Fibroblast of skin of right biceps (primary cell): Measurements from ENCODE around the gene CLTB.

Experiments used
- DNase-seq: peaks from one replicate; pipeline ENCODE4 v3.0.0-alpha.2; 2013

Gene CLTB

DNA sequence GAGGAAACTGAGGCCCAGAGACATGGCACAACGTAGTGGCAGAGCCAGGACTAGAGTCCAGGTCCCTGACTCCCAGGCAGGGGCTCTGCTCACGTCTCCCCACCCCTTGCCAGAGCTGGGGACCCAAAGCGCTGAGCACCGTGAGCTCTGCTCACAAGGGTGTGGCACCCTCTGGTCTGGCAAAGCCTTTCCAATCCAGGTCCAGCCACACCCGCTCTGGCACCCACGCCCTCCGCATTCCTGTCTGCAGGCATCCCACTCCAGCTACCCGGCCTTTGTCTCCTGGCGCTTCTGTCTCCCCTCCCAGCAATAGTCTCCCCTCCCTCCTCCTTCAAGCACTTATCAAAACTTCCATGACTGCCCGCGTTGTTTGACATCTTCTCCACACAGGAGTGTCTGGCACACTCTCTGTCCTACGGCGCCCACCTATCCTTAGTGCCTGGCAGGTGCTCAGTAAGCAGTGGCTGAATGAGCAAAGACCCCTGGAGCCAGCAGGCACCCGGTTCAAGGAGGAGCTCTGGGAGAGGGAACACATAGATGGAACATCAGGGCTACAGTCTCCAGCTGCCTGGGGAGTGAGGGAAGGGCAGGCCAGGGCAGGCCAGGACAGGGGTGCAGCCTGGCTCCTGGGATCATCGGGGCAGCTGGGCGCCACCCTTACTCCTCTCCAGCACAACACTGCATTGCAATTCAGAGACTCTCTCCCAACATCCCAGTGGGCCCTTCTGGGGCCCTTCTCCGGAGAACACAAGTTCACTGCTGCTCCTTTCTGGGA is 15.8 kb downstream of the CLTB start:
- DNase-seq: no peak

- no peak for DNase-seq
Observed at GRCh38 chr5:176397736-176398420, 18.5 kb downstream of the CLTB start.

GRCh38 chr5:176396330-176396729 is 20.0 kb downstream of the CLTB start:
- peak; percentile 43 for DNase-seq

- DNase-seq: no peak
Observed at GRCh38 chr5:176394881-176395675, 21.3 kb downstream of the CLTB start.

- no peak for DNase-seq
Observed at GRCh38 chr5:176394096-176394495, 22.2 kb downstream of the CLTB start.

- no peak for DNase-seq
Observed at GRCh38 chr5:176392526-176392925, 23.8 kb downstream of the CLTB start.

DNA sequence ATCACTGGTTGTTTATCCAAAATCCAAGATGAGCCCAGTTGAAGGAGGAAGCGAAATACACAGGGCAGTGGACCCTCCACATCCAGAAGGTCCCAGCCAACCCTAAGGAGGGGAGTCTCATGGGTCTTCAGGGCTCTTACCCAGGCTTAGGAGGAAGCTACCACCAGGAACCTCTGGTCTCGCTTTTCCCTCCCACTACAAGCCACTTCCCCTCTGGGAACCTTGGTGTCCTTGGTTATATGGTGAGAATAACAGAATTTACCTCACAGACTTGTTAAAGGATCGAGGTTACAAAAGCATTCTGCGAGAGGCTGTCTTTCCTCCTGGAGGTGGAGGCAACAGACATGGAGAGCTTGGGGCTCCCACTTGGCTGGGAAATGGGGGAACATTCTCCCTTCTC is 24.3 kb downstream of the CLTB start:
- DNase-seq: no peak

DNA sequence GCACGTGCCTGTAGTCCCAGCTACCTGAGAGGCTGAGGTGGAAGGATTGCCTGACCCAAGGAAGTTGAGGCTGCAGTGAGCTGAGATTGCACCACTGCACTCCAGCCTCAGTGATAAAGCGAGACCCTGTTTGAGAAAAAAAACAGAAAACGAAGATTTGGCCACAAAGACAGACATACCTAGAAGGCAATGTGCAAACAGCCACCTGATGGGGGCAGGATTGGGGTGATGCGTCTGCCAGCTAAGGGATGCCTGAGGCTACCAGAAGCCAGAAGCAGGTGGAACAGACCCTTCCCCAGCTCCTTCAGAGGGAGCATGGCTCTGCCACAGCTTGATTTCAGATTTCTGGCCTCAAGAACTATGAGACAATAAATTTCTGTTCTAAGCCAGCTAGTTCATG is 24.9 kb downstream of the CLTB start:
- DNase-seq: no peak

- DNase-seq: no peak
Observed at GRCh38 chr5:176389135-176390123, 26.9 kb downstream of the CLTB start.

DNA sequence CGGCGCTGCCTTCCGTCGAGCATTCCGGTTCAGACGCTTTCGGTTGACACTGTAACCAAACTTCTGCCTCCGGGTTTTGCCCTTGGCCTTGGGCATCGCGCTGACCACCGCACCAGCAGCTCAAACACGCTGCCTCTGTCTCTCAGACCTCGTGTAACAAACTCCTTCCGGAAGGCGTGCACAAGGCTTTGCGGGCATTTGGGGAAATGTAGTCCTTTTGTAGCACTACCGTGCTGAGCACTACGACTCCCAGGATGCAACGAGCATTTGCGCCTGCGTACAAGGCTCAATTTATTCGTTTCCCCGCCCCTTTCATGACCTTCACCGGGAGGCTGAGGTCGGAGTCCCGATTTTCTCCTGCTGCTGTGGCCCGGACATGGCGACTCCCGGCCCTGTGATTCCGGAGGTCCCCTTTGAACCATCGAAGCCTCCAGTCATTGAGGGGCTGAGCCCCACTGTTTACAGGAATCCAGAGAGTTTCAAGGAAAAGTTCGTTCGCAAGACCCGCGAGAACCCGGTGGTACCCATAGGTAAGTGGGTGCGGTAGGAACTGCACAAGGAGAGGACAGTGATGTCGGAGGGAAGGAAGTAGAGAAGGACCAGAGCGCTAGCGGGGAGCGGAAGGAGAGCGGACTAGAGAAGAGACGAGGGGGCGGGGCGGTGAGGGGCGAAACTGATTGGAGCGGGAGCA is 27.8 kb downstream of the CLTB start, which contains the start of the genes HIGD2A and NOP16:
Gene HIGD2A, plus strand, starts transcription at position 308 of the 691 bp plus-strand sequence. Its CDS starts 69 bp downstream, at position 377.
Gene NOP16, minus strand, starts transcription at position 155 of the 691 bp plus-strand sequence. Its CDS starts 59 bp downstream, at position 96.
- peak; percentile 99 for DNase-seq

DNA sequence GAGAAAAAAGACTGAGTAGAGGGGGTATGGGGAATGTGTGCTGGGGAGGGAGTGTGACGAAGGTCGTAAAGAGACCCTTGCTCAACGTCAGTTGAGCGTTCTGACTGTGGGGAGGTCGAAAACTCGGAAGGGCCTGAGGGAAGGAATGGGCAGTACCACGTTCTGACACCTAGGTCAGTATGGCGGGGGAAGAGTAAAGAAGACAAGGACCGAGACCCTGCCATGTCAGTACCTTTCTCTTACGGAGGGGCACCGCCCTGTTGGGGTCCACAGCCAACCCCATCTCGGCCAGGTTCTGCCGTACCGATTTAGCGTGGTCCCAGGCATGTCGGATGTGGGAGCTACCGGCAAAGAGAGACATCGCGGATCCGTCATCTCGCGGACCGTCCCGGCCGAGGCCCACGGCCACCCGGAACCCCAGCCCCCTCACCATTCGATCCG is 28.3 kb downstream of the CLTB start:
- DNase-seq: no peak

GRCh38 chr5:176387384-176387925 is 28.9 kb downstream of the CLTB start:
- DNase-seq: no peak

- no peak for DNase-seq
Observed at GRCh38 chr5:176386491-176386890, 29.8 kb downstream of the CLTB start.

GRCh38 chr5:176384991-176385390 is 31.3 kb downstream of the CLTB start:
- no peak for DNase-seq

DNA sequence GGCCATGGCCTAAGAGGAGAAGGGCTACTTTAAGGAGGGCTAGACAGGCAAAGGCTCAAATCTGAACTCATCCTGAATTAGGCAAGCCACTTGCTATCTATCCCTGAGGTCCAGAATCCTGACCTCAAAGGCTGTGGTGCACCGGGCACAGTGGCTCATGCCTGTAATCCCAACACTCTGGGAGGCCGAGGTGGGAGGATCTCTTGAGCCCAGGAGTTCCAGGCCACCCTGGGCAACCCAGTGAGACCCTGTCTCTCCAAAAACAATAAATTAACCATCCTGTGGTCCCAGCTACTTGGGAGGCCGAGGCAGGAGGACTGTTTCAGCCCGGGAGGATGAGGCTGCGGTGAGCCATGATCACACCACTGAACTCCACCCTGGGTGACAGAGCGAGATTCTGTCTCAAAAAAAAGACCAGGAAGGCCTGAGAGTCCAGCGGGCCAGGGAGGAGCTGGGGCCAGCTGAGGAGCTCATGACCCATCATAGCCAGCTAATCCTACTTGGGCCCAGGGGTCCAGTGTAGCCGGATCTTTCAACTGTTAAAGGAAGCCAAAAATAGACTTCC is 31.9 kb downstream of the CLTB start:
- DNase-seq: no peak

GRCh38 chr5:176383961-176384360 is 32.4 kb downstream of the CLTB start:
- DNase-seq: no peak

- no peak for DNase-seq
Observed at GRCh38 chr5:176383248-176383905, 33.0 kb downstream of the CLTB start.

GRCh38 chr5:176382721-176383120 is 33.6 kb downstream of the CLTB start:
- no peak for DNase-seq

DNA sequence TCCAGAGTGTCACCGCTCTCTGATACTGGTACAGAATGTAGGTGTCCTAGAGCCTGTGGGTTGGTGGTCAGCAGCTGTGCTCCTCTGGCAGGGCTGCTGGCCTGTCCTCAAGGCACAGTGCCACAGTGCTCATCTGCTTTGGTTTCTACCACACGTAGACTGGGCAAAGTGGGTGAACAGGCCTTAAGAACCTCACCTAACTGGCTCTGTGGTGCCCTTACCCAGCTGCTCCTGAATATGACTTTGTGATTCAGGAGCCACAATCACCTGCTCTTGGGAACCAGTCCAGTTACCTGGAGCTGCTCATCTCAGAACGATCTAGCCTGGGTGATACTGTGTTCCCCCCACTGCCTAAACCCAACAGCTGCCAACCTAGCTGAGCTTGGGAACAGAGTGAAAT is 34.4 kb downstream of the CLTB start:
- DNase-seq: no peak

DNA sequence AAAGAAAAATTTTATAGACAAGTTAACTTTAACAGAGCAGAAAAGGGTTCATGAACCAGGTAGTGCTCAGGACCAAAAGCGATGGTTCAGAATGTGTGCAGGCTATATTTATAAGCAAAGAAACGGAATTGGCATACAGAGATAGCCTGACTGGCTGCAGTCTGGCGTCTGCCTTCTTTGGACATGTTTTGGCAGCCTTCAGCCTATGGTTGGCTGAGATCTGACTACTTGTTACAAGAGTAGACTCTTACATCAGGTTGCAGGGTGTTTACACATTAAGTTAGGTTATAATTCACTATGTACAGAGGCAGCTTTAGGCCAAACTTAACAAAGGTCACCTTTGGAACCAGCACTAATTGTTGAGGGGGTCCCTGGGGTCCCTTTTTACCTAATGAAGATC is 34.9 kb downstream of the CLTB start:
- no peak for DNase-seq
